GM18858 (cell line): ENCODE data around the gene ZBTB42.
"Not testable (repeated sequence)": the region's sequence is repeated elsewhere in the genome, so short reads cannot be mapped to it uniquely, and the experiment has no call there.

ENCODE experiments used
- ATAC-seq: cut with Tn5 transposase; IDR thresholded peaks from one replicate; pipeline ENCODE4 v1.9.1; 2021; ENCODE audit not compliant: unreplicated experiment

Gene ZBTB42

GRCh38 chr14:104836171-104836935, 35.5 kb downstream of the ZBTB42 start:
- not testable (repeated sequence) for ATAC-seq

GRCh38 chr14:104841730-104842129, 40.8 kb downstream of the ZBTB42 start:
- no peak for ATAC-seq

- no peak for ATAC-seq
These were observed 42.1 kb downstream of the ZBTB42 start for GRCh38 chr14:104843006-104843405.

- no peak for ATAC-seq
These were observed 42.8 kb downstream of the ZBTB42 start for GRCh38 chr14:104843442-104844305.

- no peak for ATAC-seq
These were observed 43.6 kb downstream of the ZBTB42 start for GRCh38 chr14:104844306-104845032.

GRCh38 chr14:104845033-104845666, 44.2 kb downstream of the ZBTB42 start:
- no peak for ATAC-seq

GRCh38 chr14:104845834-104846441, 45.0 kb downstream of the ZBTB42 start:
- no peak for ATAC-seq

GRCh38 chr14:104852280-104852663, 51.4 kb downstream of the ZBTB42 start:
- ATAC-seq: no peak
